Measurements from ENCODE around the gene ADAMTS3.

ADAMTS3 gene

DNA sequence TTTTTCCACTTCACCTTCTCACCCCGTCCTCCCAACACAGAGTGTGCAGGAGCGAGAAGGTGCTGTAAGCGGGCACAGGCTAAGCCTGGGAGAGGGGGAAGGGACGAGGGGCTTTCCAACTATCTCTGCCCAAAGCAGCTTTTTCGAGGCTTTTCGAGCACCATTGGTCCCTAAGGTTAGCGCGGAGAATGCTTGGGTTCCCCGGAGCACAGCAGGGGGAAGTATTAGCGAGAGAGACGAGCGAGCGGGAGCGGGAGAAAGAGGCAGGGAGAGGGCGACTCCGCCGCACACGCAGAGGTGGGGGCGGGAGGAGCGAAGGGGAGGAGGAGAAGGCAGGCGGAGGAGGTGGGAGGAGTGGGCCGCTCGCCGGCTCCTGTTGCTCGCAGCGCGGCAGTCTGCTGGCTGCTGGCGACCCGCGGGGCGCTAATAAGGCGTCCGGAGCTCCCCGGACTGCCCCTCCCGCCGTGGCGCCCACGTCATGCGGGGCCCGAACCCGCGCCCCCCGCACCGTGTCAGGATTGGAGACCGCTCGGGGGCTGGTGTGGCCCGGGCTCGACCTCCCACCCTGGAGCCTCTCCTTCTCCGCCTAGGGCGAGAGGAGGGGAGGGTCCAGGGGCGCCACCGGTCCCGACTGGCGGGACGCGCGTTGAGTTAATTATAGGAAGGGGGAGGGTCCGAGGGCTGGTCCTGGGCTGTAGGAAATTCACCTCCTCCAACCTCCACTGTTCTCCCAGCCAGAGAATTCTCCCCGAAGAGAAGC, at the start of gene ADAMTS3 (continued):
- TF ChIP-seq ZNF792 (tag by site-specific recombination; IDR thresholded peaks at IDR 0.05) (no peak), ZNF292 (tag by site-specific recombination; IDR thresholded peaks at IDR 0.05; ENCODE audit: borderline replicate concordance, low read depth) (no peak), ZNF837 (tag by site-specific recombination; IDR thresholded peaks at IDR 0.05) (no peak), ZNF366 (tag by site-specific recombination; conservative IDR thresholded peaks at IDR 0.05) (peak; percentile 55; the same call in 1 of the 2 replicates), EGR2 (tag by site-specific recombination; IDR thresholded peaks at IDR 0.05; ENCODE audit: low read depth) (peak; percentile 91), ZNF350 (tag by site-specific recombination; IDR thresholded peaks at IDR 0.05) (no peak), GLI4 (tag by site-specific recombination; IDR thresholded peaks at IDR 0.05) (no peak), ZNF473 (tag by site-specific recombination; IDR thresholded peaks at IDR 0.05) (no peak), ZNF274 (IDR thresholded peaks at IDR 0.05; ENCODE audit: low read length) (no peak), ZNF274 (tag by site-specific recombination; IDR thresholded peaks at IDR 0.05; ENCODE audit: borderline replicate concordance) (no peak), ZNF76 (tag by site-specific recombination; IDR thresholded peaks at IDR 0.05; ENCODE audit: borderline replicate concordance, low read depth) (0 out of 2 replicates have a peak, but pooled peaks have one; percentile 19), ZNF677 (tag by site-specific recombination; IDR thresholded peaks at IDR 0.05) (no peak), ZNF23 (tag by site-specific recombination; IDR thresholded peaks at IDR 0.05; ENCODE audit: borderline replicate concordance) (no peak), ZNF596 (tag by site-specific recombination; IDR thresholded peaks at IDR 0.05) (peak; percentile 90), GFI1B (tag by site-specific recombination; IDR thresholded peaks at IDR 0.05) (no peak), INSM2 (tag by site-specific recombination; IDR thresholded peaks at IDR 0.05) (no peak), ZNF280D (tag by site-specific recombination; IDR thresholded peaks at IDR 0.05) (no peak), ZNF354C (tag by site-specific recombination; IDR thresholded peaks at IDR 0.05; ENCODE audit: borderline replicate concordance, low read depth) (no peak), ZNF423 (tag by site-specific recombination; IDR thresholded peaks at IDR 0.05) (0 out of 2 replicates have a peak, but pooled peaks have one; percentile 30), ZNF16 (tag by site-specific recombination; IDR thresholded peaks at IDR 0.05; ENCODE audit: low read depth) (no peak), SALL2 (tag by site-specific recombination; IDR thresholded peaks at IDR 0.05; ENCODE audit: borderline replicate concordance) (no peak), ZNF157 (tag by site-specific recombination; IDR thresholded peaks at IDR 0.05) (no peak), ZNF362 (tag by site-specific recombination; IDR thresholded peaks at IDR 0.05) (no peak), BCL11B (tag by site-specific recombination; IDR thresholded peaks at IDR 0.05; ENCODE audit: low read depth) (peak; percentile 81), ZNF202 (tag by site-specific recombination; IDR thresholded peaks at IDR 0.05; ENCODE audit: borderline replicate concordance) (no peak), PRDM10 (tag by site-specific recombination; IDR thresholded peaks at IDR 0.05) (peak; percentile 72)
- TF ChIP-seq, protein P1, sequence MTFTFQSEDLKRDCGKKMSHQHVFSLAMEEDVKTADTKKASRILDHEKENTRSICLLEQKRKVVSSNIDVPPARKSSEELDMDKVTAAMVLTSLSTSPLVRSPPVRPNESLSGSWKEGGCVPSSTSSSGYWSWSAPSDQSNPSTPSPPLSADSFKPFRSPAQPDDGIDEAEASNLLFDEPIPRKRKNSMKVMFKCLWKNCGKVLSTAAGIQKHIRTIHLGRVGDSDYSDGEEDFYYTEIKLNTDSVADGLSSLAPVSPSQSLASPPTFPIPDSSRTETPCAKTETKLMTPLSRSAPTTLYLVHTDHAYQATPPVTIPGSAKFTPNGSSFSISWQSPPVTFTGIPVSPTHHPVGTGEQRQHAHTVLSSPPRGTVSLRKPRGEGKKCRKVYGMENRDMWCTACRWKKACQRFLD (tag by site-specific recombination; IDR thresholded peaks at IDR 0.05) = no peak

All from HEK293 (cell line).